ENCODE results near the gene KCNC3. TPM values are rescaled to one million over a fixed set of nuclear protein-coding genes. Genes with fewer than 3 reads are reported as not detected.
A peak's percentile ranks its signal among the peaks of the same experiment; 100 is the strongest.
"Not testable (repeated sequence)": the region's sequence is repeated elsewhere in the genome, so short reads cannot be mapped to it uniquely, and the experiment has no call there.

Gene KCNC3
- total RNA-seq, 1 experiment from 2014 or later, result not detected

DNA sequence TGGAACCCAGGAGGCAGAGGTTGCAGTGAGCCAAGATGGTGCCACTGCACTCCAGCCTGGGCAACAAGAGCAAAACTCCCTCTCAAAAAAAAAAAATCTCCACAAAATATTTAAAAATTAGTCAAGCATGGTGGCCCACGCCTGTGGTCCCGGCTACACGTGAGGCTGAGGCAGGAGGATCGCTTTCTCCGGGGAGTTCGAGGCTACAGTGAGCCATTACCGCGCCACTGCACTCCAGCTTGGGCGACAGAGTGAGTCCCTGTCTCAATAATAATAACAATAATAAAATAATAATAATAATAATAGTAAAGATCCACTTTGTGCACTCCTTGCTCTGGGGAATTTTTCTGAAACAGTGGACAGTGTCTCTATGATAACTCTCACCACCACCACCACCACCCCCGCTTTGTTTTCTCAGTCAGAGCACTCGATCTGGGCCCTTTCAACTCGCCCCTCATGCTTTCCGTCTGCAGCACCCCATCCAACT lies 27.6 kb upstream of the KCNC3 start:
- DNase-seq (ENCODE audit: low read depth), result no peak

DNA sequence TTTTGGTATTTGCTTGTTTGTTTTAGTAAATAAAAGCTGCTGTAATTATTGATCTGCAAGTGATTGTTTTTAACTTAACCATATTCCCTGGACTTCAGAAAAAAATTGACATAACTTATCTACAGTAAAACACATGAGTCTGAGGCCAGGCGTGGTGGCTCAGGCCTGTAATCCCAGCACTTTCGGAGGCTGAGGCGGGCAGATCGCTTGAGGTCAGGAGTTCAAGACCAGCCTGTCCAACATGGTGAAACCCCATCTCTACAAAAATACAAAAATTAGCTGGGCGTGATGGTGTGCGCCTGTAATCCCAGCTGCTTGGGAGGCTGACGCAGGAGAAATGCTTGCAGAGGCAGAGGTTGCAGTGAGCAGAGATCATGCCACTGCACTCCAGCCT lies 24.3 kb upstream of the KCNC3 start:
- DNase-seq (ENCODE audit: low read depth), result not testable (repeated sequence)

DNA sequence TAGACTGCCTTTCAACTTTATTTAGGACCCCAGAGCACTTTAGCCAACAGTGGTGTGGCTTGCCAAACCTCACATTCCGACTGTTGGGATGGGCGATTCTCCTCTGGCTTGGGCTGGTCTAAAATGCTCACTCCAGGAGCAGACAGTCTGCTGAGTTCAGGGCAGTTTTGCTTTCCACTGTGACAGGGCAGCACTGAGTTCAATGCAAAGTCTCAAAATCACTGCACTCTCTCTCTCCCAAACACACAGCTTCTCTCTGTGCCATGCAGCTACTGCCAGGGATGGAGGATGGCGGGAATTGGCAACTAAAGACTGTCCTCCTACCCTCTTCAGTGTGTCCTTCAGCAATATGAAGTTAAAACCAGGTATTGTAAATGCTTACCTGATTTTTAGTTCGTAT lies 23.1 kb upstream of the KCNC3 start:
- DNase-seq (ENCODE audit: low read depth), result no peak

DNA sequence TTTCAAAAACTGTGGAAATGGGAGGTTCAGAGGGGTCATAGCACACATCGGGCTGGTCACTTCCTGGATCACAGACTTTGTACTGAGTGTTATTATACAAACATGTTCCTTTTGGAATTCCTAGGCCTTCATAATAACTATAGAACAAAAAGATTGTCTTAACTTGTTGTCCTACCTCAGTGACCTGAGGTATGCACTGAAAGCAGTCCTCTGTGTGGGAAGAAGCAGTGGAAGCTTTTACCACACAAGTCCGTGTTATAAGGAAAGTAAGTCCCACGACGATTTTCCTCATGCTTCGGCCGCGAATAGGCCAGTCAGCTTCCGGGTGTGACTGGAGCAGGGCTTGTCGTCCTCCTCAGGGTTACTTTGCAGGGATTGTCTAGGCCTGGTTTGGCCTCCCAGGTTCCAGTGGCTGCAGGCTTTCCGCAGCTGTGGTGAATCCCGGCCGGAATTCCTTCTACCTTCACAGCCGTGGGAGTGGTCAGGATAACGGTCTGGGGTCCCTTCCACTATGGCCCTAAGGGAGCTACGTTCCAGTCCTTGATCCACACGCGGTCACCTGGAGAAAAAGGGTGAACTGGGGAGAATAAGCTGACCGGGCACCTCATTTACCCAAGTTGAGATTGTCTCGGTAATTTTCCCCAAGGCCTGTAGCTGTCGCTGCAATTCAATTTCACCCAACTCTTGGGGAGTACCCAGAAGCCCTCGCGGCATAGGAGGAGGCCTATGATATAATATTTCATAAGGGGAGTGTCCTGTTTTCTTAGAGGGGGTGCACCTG lies 20.3 kb upstream of the KCNC3 start:
- DNase-seq (ENCODE audit: low read depth), result no peak

DNA sequence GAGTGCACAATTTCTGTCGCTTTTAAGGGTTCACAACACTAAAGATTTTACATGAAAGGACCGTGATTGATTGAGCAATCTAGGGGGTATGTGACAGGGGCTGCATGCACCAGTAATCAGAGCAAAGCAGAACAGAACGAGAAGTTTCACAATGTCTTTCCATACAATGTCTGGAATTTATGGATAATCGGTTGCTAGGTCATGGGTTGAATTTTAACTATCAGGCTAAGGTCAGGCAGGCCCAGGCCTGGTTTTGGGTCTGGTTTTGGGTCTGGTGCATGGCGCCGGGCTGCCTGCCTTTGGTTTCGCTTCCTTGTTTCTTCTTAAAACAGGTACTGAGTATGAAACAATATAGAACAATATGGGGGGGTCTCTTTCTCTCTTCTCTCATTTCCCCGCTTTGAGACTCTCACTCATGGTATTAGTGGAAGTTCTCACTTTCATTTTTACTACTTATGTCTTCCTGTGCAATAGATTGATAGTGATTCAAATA lies 18.0 kb upstream of the KCNC3 start:
- not testable (repeated sequence) for DNase-seq (ENCODE audit: low read depth)

DNA sequence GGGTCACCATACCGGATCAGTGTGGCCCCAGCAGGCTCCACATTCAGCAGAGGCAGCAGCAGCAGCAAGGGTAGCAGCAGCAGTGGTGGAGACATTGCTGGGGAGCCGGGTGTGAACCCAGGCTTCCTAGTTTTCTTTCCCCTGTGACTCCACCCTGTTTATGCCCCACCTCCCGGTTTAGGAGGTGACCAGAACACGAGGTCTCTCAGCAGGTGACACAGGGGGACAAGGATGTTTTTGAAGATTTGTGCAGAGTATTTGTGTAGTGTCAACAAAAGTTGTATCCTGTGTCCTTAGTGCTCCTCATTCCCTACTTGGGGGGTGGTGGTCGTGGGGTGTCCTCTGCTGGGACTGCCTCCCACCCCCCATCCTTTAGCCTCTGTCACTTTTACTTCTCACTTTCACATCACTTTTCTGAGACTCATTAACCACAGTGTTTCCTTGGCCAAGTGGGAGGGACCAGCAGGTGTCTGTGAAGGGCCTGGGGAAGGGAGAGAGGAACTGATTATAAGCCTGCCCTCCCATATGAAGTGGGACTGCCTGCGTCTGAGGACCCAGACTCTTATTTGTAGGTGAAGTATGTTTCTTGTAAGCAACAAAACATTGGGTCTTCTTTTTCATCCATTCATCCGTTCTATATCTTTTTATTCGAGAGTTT lies 15.6 kb upstream of the KCNC3 start:
- no peak for DNase-seq (ENCODE audit: low read depth)

DNA sequence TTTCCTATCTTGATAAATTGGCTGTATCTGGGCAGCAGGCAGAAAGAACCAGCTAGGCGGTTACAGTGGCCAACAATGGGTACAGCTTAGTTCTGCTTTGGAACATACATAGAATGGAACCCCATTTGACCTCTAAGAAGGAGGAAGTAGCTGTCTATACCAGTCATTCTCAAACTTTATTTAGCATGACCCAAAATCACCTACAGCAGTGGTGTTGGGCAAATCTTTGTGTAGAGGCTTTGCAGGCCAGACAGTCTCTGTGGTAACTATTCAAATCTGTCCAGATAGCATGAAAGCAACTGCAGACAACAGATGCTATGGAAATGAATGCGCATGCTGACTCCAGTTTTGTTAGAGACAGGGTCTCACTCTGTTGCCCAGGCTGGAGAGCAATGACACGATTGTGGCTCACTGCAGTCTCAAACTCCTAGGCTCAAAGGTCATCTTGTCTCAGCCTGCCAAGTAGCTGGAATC lies 12.0 kb upstream of the KCNC3 start:
- no peak for DNase-seq (ENCODE audit: low read depth)

DNA sequence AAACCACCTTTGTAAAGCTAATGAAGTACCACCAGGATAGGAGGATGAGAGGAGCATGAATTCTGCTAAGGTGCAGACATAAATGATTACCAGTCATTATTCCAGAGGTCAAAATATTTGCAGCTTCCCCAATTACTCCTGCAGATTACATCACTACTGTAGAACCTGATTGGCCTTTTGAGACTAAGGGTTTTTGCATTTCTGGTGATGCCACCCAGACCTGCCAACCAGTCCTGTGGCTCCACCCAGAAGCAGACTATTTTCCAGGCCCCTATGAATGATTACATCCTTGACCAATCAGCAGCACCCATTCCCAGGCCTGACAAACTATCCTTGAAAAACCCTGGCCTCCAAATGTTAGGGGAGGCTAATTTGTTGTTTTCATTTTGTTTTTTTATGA lies 11.2 kb upstream of the KCNC3 start:
- no peak for DNase-seq (ENCODE audit: low read depth)

DNA sequence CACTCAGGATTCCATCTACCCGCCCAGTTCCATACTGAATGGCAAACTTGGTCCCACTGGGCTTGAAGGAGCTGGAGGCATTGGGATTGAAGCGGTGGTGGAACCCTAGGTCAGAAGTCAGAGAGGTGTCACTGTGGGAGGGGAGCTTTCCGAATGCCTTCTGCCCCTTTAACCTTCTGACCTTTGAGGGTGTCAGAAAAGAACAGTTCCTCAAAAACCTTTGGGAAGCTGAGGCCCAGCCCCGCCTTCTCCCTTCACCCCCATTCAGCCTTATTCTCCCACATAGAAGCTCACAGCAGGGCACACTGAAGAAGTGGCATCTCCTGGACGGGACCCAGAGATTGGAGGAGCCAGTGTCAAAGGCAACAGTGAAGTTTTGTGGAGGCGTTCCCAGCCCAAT lies 7.9 kb upstream of the KCNC3 start:
- DNase-seq (ENCODE audit: low read depth), result not testable (repeated sequence)

DNA sequence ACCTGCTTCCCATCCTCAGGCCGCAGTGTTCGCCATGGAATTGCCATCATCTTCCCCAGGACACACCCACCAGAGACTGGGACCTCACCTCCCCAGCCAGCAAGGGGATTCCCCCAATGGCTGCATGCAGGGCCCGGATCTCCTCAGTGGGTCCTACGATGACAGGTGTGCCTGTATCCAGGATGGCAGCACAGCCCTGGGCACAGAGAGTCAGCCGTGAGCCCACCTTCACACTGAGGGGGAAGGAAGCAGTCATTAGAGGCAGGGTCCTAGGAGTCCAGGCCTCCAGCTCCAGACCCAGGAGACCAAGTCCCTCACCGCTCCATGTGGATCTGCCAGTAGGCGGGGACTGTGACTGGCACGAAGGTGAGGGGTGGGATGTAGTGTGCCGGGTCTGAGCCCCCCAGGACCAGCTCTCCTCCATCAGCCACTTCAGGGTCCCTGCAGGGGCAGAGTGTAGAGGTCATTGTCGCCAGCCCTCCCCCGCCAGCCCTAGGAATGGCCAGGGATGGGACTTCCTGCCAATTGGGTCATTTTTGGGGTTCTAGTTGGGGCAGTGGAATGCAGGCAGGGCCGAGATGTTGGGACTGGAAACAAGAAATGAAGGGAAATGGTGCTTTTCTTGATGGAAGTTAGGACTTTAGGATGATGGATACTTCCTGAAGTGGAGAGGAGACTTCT lies 5.7 kb upstream of the KCNC3 start:
- no peak for DNase-seq (ENCODE audit: low read depth)

DNA sequence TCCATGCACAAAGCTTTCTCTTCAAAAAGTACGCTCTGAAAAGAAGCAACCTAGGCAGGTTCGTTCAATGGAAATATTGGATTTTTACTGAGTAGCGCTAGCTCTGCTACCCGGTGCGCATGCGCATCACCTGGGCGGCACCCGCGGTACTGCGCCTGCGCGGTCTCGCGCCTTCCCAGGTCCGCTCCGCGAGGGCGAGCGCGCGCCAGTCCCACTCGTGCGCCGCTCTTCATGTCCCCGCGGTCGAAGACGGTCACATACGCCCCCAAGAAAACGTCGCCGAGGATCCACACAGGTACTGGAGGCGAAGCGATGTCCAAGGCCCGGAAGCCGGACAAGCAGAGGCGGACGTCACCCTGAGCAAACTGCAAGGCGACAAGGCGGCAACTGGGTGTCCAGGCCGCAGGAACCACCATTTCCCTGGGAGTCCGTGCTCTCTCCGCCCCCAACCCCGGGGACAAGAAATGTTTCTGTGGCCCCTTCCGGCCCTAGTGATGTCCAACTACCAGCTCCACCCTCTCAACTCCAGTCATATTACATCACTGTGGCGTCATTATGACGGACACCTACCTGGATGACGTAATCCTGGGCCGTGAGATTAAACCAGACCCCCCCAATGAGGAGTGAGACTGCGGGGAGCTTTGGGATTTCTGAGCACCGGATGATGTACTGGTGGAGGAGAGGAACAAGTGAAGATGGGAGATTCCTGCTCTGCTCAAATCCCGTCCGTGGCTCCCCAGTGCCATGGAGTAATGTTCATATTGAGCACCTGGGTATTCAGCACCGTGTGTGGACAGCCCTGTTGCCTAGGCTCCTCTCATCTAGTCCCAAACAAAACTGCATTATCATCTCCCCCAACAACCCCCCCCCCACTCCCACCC lies 4.8 kb upstream of the KCNC3 start:
- DNase-seq (ENCODE audit: low read depth), result no peak

DNA sequence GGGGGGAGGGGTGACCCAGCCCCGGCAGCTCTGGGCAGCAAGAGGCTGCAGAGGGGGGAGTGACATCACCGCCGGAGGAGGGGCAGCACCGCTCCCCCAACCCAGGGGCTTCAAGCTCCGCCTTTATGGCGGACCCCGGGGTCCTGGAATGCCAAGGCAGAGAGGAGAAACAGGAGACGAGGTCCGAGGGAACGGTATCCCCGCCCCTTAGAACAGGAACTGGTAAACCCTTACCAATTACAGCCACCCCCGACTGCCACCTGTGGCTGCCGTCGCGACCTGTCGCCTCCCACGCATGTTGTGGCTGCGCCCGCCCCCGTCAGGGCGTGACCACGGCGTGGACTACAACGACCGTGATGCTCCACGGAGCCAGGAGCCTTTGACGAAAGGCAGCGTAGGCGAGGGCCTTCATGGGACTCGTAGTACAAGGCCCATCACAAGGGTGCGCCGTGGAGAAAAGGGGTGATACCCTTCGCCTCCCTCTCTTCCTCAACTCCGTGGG lies 4.1 kb upstream of the KCNC3 start:
- DNase-seq (ENCODE audit: low read depth), result peak; percentile 60

DNA sequence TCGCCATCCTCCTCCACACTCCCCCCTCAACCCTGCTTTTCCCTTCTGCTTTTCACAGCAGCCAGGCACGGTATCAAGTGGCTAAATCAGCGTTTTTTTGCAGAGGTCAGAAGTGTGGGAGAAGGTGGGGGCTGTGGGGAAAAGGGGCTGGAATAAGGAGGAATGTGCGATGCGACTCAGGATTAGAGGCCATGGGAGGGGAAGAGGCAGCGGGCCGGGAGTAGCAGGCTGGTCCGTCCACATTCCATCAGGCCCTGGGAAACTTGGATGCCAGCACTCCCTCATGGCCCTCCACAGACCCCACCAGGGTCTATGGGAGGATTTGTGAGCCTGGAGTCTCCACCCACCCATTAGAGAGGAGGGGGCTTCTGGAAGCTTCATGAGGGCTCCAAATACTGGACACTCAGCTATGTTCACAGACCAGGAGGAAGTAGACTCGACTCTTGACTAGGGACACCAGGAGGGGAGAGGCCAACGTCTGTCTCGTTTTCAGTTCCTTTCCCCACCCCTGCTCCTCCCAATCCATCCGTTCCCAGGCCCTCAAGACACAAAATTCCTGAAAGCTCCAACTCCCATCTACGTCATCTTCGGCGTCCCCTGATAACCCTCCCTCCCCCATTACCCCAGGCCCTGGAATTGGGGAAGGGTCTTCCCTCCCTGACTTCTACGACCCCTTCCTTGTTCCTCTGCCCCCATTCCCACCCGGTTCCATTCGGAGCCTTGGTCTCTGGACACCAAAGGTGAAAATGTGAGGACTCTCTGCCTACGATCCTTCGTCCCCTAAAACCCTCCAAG lies 3.3 kb upstream of the KCNC3 start:
- no peak for DNase-seq (ENCODE audit: low read depth)

DNA sequence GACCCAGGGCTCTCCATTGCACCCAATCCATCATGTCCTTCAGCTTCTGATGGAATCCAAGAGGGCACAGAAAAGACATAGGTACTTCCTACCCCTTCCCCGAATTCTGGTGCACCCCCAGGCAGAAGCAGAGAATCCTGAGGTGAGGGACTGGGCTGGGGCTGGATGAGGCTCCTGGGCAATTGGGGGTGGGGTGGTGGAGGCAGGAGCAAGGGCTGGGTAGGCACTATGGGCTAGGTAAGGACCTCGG lies 2.7 kb upstream of the KCNC3 start:
- DNase-seq (ENCODE audit: low read depth), result no peak

DNA sequence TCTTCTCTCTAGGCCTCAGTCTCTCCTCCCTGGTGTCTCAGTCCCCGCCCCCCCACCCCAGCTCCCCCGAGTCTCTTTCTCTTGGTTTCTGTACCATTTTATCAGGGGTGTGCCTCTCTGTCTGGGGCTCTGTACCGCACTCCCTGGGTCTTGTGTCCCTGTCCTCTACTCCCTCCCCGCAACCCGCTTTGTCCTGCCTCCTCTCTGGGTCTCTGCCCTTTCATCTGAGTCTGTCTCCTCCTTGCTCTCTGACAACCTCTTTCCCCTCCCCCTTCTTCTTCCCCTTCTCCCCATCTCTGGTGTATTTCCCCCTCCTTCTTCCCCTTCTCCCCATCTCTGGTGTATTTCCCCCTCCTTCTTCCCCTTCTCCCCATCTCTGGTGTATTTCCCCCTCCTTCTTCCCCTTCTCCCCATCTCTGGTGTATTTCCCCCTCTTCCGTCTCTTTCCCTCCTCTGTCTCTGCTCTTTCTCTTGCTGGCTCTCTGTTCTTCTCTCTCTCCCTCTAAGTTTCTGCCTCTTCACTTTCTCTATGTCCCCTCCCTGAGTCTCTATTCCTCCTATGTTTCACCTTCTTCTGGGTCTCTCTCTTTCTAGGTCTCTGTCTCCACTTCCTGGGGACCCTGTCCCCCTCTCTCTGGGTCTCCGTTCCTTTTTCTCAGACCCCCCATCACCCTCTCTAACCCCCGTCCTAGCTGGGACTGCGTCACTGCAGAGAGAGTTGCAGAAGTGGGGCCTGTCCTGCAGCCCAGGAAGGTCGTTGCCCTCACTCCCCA lies 2.2 kb upstream of the KCNC3 start:
- DNase-seq (ENCODE audit: low read depth), result no peak

DNA sequence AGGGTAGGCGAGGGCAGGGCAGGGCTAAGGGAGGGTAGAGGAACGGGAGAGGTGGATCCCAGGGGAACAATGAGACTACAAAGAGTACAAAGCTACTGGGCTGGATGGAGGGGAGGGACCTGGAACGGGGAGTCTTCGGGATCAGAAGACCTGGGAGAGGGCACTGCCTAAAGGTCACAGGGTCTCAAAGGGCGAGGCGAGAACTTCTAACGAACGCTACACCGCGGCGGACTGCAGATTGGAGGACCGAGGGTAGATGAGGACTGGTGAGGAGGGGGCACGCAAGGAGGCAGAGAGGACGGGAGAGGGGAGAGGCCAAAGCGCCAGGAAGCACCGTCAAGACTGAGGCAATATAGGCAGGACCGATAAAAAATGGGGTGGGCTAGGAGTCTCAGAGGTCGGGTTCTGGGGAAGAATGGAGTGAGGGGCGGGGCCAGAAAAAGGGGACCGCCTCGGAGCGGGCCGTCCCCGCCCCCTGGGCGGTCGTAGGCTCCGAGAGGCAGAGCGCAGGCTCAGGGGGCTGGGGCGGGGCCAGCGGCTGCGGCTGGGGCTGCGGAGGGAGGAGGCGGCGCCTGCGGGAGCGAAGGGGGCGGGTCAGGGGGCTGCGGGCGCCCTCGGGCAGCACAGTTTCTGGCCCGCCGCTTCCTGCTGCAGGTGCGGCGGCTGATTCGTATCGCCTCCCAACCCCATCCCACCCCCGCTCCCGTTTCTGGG lies 1.3 kb upstream of the KCNC3 start:
- DNase-seq (ENCODE audit: low read depth), result no peak

DNA sequence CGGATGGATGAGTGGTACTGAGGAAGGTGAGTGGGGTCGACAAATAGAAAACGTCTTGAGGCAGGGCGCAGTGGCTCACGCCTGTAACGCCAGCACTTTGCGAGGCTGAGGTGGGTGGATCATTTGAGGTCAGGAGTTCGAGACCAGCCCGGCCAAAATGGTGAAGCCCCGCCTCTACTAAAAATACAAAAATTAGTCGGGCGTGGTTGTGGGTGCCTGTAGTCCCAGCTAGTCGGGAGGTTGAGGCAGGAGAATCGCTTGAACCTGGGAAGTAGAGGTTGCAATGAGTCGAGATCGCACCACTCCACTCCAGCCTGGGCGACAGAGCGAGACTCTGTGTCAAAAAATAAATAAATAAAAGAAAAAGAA lies 733 bp upstream of the KCNC3 start:
- not testable (repeated sequence) for DNase-seq (ENCODE audit: low read depth)

DNA sequence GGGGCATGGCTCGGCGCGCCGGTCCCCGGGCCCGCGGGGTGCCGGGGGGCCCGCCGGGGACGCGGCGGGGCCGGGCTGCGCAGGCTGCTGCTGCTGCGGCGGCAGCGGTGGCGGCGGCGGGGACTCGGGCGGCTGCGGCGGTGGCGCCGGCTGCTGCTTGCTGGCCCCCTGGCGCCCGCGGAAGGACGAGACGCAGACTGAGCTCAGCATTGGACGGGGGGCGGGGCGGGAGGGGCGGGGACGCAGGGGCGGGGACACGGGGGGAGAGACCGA lies 368 bp downstream of the KCNC3 start:
- DNase-seq (ENCODE audit: low read depth), result no peak

DNA sequence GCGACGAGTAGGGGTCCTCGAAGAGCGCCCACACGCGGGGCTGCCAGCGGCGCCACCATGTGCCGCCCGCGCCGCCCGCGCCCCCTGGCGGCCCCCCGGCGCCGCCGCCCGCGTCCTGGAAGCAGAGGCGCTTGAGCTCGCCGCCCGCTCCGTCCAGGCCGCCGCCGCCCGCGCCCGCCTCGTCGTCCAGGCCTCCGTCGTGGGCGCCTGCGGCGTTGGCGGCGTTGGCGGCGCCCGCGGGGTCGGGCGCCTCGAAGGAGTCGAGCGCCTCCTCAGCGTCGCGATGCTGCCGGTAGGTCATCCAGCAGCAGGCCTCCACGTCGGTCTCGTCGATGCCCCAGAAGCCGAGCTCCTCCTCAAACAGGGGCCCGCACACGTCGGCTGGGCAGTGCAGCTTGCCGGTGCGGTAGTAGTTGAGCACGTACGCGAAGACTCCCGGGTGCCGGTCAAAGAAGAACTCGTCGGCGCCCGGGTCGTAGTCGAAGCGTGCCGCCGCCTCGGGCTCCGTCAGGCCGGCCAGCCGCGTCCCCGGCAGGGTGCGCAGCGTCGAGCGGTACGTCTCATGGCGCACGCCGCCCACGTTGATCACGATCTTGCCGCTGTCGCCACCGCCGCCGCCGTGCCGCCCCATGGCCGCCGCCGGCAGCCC lies 829 bp downstream of the KCNC3 start:
- DNase-seq (ENCODE audit: low read depth), result no peak
